GM12872 (cell line): ENCODE measurements around the gene MINDY4.

Source experiments
- CTCF ChIP-seq: IDR thresholded peaks from 3 replicates; pipeline ENCODE4 v1.5.1; 2011; ENCODE audit warnings: low read depth, mild to moderate bottlenecking, low read length, moderate library complexity; ENCODE audit not compliant: insufficient read depth

Gene MINDY4

GRCh38 chr7:30880125-30880720, 109.0 kb downstream of the MINDY4 start:
- no peak for TF ChIP-seq CTCF

DNA sequence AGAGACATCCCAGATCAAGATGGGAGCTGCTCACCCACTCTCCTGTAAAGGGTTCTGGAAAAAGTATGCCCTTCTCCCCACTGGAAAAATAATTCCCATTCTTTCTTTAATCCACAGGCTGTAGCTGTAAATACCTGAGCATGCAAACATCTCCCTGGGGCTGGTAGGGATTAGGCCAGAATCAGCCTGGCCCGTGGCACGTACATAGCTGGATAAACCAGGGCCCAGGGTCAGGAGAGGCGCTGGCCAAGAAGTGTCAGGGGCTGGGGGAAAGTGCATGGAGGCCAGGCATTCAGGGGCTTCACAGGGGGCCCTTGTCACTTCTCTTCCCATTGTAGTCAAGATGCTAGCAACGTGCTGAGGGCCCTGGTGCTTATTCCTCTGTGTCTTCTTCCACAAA, 109.7 kb downstream of the MINDY4 start:
- no peak for TF ChIP-seq CTCF

GRCh38 chr7:30881448-30881847, 110.2 kb downstream of the MINDY4 start:
- no peak for TF ChIP-seq CTCF

- TF ChIP-seq CTCF: no peak
Measured at GRCh38 chr7:30884881-30885280, 113.7 kb downstream of the MINDY4 start.

DNA sequence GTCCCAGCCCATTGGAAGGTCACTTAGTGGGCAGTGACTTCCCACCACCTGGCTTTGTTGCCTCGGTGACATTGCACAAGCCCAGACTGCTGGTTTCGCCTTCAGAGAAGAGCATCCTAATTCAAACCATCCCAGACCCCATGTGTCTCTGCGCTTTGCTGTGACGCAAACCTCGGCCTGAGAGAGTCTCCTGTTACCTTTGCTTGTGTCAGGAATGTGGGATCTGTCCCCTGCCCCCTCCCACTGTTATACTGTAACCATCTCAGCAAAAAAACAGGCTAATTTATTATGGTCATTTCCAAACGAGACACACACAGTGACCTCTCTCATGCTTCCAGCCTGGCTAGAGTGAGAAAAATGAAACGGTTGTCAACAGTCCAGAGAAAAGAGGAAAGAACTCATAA, 115.4 kb downstream of the MINDY4 start:
- TF ChIP-seq CTCF: no peak

GRCh38 chr7:30887464-30887872, 116.3 kb downstream of the MINDY4 start:
- no peak for TF ChIP-seq CTCF

DNA sequence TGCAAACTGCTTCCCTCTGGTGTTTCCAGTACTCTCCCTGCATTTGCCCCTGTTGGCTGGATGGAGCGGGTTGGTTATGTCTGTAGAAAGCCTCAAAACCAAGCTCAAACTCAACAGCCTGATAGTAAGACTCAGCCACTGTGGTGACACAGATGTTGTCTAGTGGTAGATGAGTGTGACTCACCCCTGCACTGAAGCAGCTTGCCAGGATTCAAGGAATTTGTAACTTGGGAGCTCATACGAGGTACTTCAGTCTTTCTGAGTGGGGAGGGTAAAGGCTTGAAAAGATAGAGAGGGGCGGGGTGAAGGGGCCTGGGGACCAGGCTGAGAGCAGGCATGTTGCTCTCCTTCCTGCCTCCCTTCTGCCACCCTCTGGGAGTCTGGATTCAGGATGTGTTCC, 117.5 kb downstream of the MINDY4 start:
- no peak for TF ChIP-seq CTCF
